ENCODE results near the gene CELF4. TPM values are rescaled to one million over a fixed set of nuclear protein-coding genes. Genes with fewer than 3 reads are reported as not detected.

Gene CELF4
- total RNA-seq, 1 donor from 2014 or later: not detected

DNA sequence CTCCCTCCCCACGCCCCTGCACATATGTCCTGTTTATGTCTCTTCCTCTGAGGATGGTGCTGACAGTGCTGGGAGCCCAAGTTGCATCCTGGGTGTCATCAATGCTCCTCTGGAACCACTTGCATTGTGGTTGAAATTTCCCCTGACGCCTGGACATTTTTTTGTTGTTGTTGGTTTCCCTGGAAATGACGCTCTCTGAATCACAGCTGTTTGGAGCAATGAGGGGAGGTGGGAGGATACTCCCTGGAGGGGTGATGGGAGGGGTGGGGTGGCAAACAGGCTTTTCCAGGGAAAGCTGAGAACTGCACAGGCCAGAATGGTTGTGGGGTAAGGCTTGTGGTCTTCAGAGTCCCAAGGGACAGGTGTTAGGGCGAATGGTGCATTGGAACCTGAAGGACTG is 29.6 kb downstream of the CELF4 start:
- Histone ChIP-seq H3K27me3 (ENCODE audit: control insufficient read depth, insufficient read depth, low read length) (peaks cover 53% of the 10 kb centered on the region), H3K36me3 (ENCODE audit: control insufficient read depth, insufficient read depth, low read length) (no peaks in the 10 kb centered on the region), H3K4me3 (ENCODE audit: low read depth, low read length) (no peak overlapping the region)
- no peak for DNase-seq (ENCODE audit: low read depth)
- TF ChIP-seq, protein P1, sequence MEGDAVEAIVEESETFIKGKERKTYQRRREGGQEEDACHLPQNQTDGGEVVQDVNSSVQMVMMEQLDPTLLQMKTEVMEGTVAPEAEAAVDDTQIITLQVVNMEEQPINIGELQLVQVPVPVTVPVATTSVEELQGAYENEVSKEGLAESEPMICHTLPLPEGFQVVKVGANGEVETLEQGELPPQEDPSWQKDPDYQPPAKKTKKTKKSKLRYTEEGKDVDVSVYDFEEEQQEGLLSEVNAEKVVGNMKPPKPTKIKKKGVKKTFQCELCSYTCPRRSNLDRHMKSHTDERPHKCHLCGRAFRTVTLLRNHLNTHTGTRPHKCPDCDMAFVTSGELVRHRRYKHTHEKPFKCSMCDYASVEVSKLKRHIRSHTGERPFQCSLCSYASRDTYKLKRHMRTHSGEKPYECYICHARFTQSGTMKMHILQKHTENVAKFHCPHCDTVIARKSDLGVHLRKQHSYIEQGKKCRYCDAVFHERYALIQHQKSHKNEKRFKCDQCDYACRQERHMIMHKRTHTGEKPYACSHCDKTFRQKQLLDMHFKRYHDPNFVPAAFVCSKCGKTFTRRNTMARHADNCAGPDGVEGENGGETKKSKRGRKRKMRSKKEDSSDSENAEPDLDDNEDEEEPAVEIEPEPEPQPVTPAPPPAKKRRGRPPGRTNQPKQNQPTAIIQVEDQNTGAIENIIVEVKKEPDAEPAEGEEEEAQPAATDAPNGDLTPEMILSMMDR (IDR thresholded peaks at IDR 0.05; ENCODE audit: insufficient read depth, low read length, poor library complexity, severe bottlenecking): no peak

DNA sequence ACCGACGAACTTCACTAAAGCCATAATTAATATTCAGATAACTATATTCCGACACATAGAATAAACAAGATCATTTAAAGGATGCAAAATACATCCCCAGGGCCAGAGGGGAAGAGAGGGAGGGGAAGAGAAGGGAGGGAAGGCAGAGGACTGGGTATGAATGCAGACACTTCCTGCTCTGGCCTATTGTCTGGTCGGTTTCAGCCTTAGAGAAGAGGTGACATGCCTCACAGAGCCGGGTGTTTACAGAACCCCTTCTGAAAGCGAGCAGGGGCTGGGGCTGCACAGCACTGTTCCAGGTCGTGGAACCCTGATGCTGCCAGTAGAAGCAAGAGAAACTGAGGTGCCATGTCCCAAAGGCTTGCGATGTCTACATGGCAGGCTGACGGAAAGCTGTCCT is 31.0 kb downstream of the CELF4 start:
- Histone ChIP-seq H3K36me3 (ENCODE audit: control insufficient read depth, insufficient read depth, low read length) (no peaks in the 10 kb centered on the region), H3K27me3 (ENCODE audit: control insufficient read depth, insufficient read depth, low read length) (peaks cover 44% of the 10 kb centered on the region), H3K4me3 (ENCODE audit: low read depth, low read length) (no peak overlapping the region)
- no peak for DNase-seq (ENCODE audit: low read depth)
- TF ChIP-seq, protein P1 (IDR thresholded peaks at IDR 0.05; ENCODE audit: insufficient read depth, low read length, poor library complexity, severe bottlenecking): no peak

DNA sequence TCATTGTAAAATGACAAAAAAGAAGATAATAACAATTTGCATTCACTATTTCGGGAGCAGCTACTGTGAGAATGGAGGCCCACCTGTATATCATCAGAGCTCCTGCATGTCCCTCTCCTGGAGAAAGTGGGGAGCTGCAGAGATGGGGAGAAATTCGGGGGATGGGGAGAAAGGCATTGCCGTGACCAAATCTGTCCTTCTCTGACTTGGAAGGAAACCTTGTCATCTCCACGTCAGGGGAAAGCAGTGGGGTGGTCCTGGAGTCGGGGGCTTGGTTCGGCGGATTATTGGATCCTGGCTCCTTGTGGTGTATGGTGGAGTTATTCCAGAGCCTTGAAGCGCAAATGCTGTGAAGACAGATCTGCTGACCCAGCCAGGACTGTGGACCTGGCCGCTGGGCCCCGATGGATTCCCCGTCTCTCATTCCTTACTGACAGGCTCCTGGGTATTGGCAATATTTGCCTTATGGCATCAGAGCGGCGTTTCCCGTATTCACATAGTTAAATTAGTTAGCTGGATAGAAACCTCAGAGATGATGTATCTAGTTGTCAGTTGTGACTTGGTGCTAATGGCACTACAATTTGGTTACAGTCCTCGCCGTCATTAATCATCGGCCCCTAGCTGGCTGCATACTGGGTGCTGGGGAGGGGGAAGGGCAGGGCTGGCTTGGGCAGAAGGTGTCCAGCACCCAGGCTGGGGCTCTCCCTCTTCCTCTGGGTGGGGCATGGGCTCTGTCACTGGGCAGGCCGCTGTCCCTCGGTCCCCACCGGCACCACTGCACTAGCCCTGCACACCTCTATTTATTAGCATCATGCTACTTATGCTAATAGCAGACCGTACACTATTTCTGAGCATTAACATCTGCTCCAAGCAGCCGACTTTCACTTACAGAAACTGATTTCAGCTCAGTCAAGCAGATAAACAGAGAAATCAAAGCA is 31.7 kb downstream of the CELF4 start:
- TF ChIP-seq, protein P1 (IDR thresholded peaks at IDR 0.05; ENCODE audit: insufficient read depth, low read length, poor library complexity, severe bottlenecking): peak; percentile 33
- Histone ChIP-seq H3K4me3 (ENCODE audit: low read depth, low read length) (no peak overlapping the region), H3K27me3 (ENCODE audit: control insufficient read depth, insufficient read depth, low read length) (peaks cover 38% of the 10 kb centered on the region), H3K36me3 (ENCODE audit: control insufficient read depth, insufficient read depth, low read length) (no peaks in the 10 kb centered on the region)
- no peak for DNase-seq (ENCODE audit: low read depth)

DNA sequence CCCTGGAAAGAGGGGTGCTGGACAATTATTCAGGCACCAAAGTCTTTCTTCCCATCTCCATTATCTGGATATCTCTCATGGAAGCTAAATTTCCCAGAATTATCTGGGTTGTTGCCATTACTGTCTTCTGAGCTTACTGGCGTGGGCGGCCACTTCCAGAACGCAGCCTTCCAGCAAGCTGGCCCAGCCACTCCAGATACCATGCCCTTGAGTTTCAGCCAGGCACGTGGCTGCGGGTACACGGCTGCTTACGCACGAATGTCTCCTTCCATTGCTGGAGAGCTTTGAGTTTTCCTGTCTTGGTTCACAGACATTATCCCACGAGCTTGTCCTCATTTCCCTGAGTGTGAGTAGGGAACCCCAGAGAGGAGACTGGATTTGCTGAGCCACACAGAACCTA is 32.7 kb downstream of the CELF4 start:
- Histone ChIP-seq H3K36me3 (ENCODE audit: control insufficient read depth, insufficient read depth, low read length) (no peaks in the 10 kb centered on the region), H3K4me3 (ENCODE audit: low read depth, low read length) (no peak overlapping the region)
- TF ChIP-seq, protein P1 (IDR thresholded peaks at IDR 0.05; ENCODE audit: insufficient read depth, low read length, poor library complexity, severe bottlenecking): no peak

DNA sequence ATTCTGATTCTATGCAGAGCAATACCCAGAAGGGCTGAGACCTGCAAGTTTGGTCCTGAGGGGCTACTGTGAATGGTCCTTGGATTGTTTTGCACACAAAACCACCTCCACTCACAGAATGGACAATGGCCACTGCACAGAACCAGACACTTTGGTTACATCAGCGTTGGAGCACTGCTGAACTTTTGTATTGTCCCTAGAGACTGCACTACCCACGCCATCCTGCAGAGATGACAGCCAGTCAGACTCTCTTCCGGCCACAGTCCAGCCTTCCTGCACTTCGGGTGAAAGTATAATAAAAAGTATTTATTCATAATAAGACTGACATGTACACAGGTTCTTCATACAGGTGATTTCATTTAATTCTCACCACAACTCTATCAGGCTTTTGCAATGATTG is 35.7 kb downstream of the CELF4 start:
- H3K4me3 ChIP-seq (ENCODE audit: low read depth, low read length): no peak overlapping the region
- no peak for DNase-seq (ENCODE audit: low read depth)
- TF ChIP-seq, protein P1 (IDR thresholded peaks at IDR 0.05; ENCODE audit: insufficient read depth, low read length, poor library complexity, severe bottlenecking): no peak
- H3K36me3 ChIP-seq (ENCODE audit: control insufficient read depth, insufficient read depth, low read length): no peaks in the 10 kb centered on the region
- peaks cover 34% of the 10 kb centered on the region for H3K27me3 ChIP-seq (ENCODE audit: control insufficient read depth, insufficient read depth, low read length)

More for the DNA sequence above, 32.7 kb downstream of the CELF4 start:
- no peak for DNase-seq (ENCODE audit: low read depth)
- H3K27me3 ChIP-seq (ENCODE audit: control insufficient read depth, insufficient read depth, low read length): peaks cover 31% of the 10 kb centered on the region

All from kidney epithelial cell (primary cell).